H1 (cell line): ENCODE results near the gene PAQR8. TPM values are rescaled to one million over a fixed set of nuclear protein-coding genes. Genes with fewer than 3 reads are reported as not detected.
A peak's percentile ranks its signal among the peaks of the same experiment; 100 is the strongest.

ENCODE experiments used
- CTCF ChIA-PET: fragments of 300-600 bp; sonication (Branson Sonifier 250); formaldehyde crosslinking; loops from one replicate; lab custom pipeline; 2021; ENCODE audit not compliant: partially characterized antibody; lab: Charles Lee
- POLR2A ChIA-PET: fragments of 300-600 bp; sonication (Branson Sonifier 250); formaldehyde crosslinking; loops from one replicate; lab custom pipeline; 2021; ENCODE audit warnings: inconsistent platforms; ENCODE audit not compliant: partially characterized antibody; lab: Charles Lee
- DNase-seq, 2 experiments: peaks; one replicate each; pipeline versions ENCODE4 v3.0.0 to v3.0.0-alpha.2; 2010 to 2022; ENCODE audit warnings: low spot score in 2 of 2, low read depth in 1 of 2, mixed read lengths in 1 of 2
- FAIRE-seq: peaks from 2 replicates; lab custom pipeline; 2011; peaks lifted over from hg19 to GRCh38; lab: Jason Lieb, UNC
- H2AFZ ChIP-seq: 2 replicates; pipeline ENCODE4 v1.8.1; 2012; ENCODE audit warnings: low read length, inconsistent platforms
- H2AK5ac ChIP-seq: 2 replicates; pipeline ENCODE4 v1.6.1; 2013; ENCODE audit warnings: low read depth, low read length
- H2BK120ac ChIP-seq: replicated peaks from 2 replicates; pipeline ENCODE3; 2013; ENCODE audit warnings: low read depth, low read length, inconsistent platforms
- H2BK12ac ChIP-seq: 2 replicates; pipeline ENCODE4 v1.6.1; 2013; ENCODE audit warnings: low read depth, low read length
- H2BK15ac ChIP-seq: 2 replicates; pipeline ENCODE4 v1.6.1; 2013; ENCODE audit warnings: low read length
- H2BK20ac ChIP-seq: 2 replicates; pipeline ENCODE4 v1.6.1; 2013; ENCODE audit warnings: low read length
- H2BK5ac ChIP-seq: 2 replicates; pipeline ENCODE4 v1.6.1; 2013; ENCODE audit warnings: low read depth, low read length
- H3K14ac ChIP-seq: 2 replicates; pipeline ENCODE4 v1.6.1; 2013; ENCODE audit warnings: inconsistent platforms; ENCODE audit not compliant: insufficient read length
- H3K18ac ChIP-seq: 2 replicates; pipeline ENCODE4 v1.6.1; 2013; ENCODE audit warnings: low read length; ENCODE audit errors: extremely low read depth
- H3K23ac ChIP-seq: 2 replicates; pipeline ENCODE4 v1.6.1; 2013; ENCODE audit warnings: inconsistent platforms; ENCODE audit not compliant: insufficient read length
- H3K23me2 ChIP-seq: 2 replicates; pipeline ENCODE4 v1.6.1; 2013; ENCODE audit warnings: low read depth, low read length
- H3K27ac ChIP-seq: 2 replicates; pipeline ENCODE4 v1.6.1; 2011; ENCODE audit warnings: low read depth, low read length, inconsistent platforms
- H3K27me3 ChIP-seq, 4 experiments: replicated peaks in 1 of 4; 1 replicate in 1 of 4; 2 replicates in 3 of 4; pipeline versions ENCODE4 v1.6.1 to v1.8.1; 2011 to 2013; ENCODE audit warnings: low read length in 3 of 4, mild to moderate bottlenecking in 3 of 4, inconsistent platforms in 2 of 4, mixed read lengths in 2 of 4, moderate library complexity in 1 of 4; ENCODE audit not compliant: control insufficient read depth in 3 of 4, insufficient read depth in 3 of 4; ENCODE audit errors: extremely low read depth in 1 of 4
- H3K36me3 ChIP-seq, 4 experiments: 2 replicates each; pipeline versions ENCODE4 v1.6.1 to v1.8.1; 2011 to 2013; ENCODE audit warnings: mild to moderate bottlenecking in 4 of 4, low read length in 3 of 4, moderate library complexity in 2 of 4, control low read depth in 1 of 4, inconsistent platforms in 1 of 4; ENCODE audit not compliant: insufficient read depth in 4 of 4, control insufficient read depth in 2 of 4
- H3K4ac ChIP-seq: replicated peaks from 2 replicates; pipeline ENCODE3; 2013; ENCODE audit warnings: low read length, low read depth, mixed read lengths, inconsistent platforms; ENCODE audit not compliant: insufficient read length
- H3K4me1 ChIP-seq, 4 experiments: replicated peaks in 1 of 4; 1 replicate in 1 of 4; 2 replicates in 3 of 4; pipeline versions ENCODE4 v1.6.1 to v1.8.1; 2011 to 2013; ENCODE audit warnings: low read length in 3 of 4, inconsistent platforms in 2 of 4, mixed read lengths in 1 of 4; ENCODE audit not compliant: insufficient read depth in 4 of 4, control insufficient read depth in 3 of 4
- H3K4me2 ChIP-seq, 2 experiments: 2 replicates each; pipeline versions ENCODE4 v1.6.1 to v1.8.1; 2011 to 2013; ENCODE audit warnings: low read depth in 2 of 2, low read length in 2 of 2, control low read depth in 1 of 2, inconsistent platforms in 1 of 2, mild to moderate bottlenecking in 1 of 2; ENCODE audit not compliant: insufficient read depth in 1 of 2
- H3K4me3 ChIP-seq, 4 experiments: fragments of 200-600, 300-600 bp in 1 of 4; sonication (generic), shearing (Covaris generic), sonication (Bioruptor Twin) in 1 of 4; 2 replicates each; pipeline versions ENCODE4 v1.5.1 to v1.8.1; 2011 to 2016; ENCODE audit warnings: low read length in 4 of 4, low read depth in 3 of 4, control low read depth in 2 of 4, inconsistent platforms in 2 of 4, mild to moderate bottlenecking in 2 of 4, mixed read lengths in 1 of 4, moderate library complexity in 1 of 4; ENCODE audit not compliant: insufficient read depth in 2 of 4; ENCODE audit errors: extremely low read depth in 1 of 4
- H3K56ac ChIP-seq: replicated peaks from 2 replicates; pipeline ENCODE3; 2013; ENCODE audit warnings: low read depth, mild to moderate bottlenecking, mixed read lengths, low read length, inconsistent platforms; ENCODE audit not compliant: insufficient read length
- H3K79me1 ChIP-seq: 2 replicates; pipeline ENCODE4 v1.6.1; 2013; ENCODE audit warnings: low read depth, low read length, control low read depth
- H3K79me2 ChIP-seq, 2 experiments: 2 replicates each; pipeline versions ENCODE4 v1.6.1 to v1.8.1; 2012 to 2013; ENCODE audit warnings: low read length in 2 of 2, mild to moderate bottlenecking in 2 of 2, inconsistent platforms in 1 of 2; ENCODE audit not compliant: insufficient read depth in 2 of 2, control insufficient read depth in 1 of 2
- H3K9ac ChIP-seq, 4 experiments: replicated peaks in 1 of 4; 1 replicate in 1 of 4; 2 replicates in 3 of 4; pipeline versions ENCODE4 v1.6.1 to v1.8.1; 2011 to 2013; ENCODE audit warnings: low read depth in 3 of 4, low read length in 3 of 4, control low read depth in 2 of 4, mild to moderate bottlenecking in 2 of 4, moderate library complexity in 2 of 4, inconsistent platforms in 1 of 4; ENCODE audit errors: extremely low read depth in 1 of 4
- H3K9me3 ChIP-seq, 2 experiments: 2 replicates each; pipeline versions ENCODE4 v1.6.1 to v1.8.1; 2012 to 2013; ENCODE audit warnings: mild to moderate bottlenecking in 2 of 2, moderate library complexity in 2 of 2, control low read depth in 1 of 2, inconsistent platforms in 1 of 2, low read depth in 1 of 2, low read length in 1 of 2, mixed read lengths in 1 of 2; ENCODE audit not compliant: insufficient read depth in 2 of 2
- H4K20me1 ChIP-seq, 2 experiments: replicated peaks in 1 of 2; 2 replicates each; pipeline versions ENCODE3 to v1.8.1; 2011 to 2013; ENCODE audit warnings: inconsistent platforms in 2 of 2, low read length in 2 of 2, mild to moderate bottlenecking in 1 of 2; ENCODE audit not compliant: insufficient read depth in 2 of 2, control insufficient read depth in 1 of 2
- H4K5ac ChIP-seq: 2 replicates; pipeline ENCODE4 v1.6.1; 2013; ENCODE audit warnings: low read length, low read depth, mixed read lengths, inconsistent platforms; ENCODE audit not compliant: insufficient read length
- H4K8ac ChIP-seq: 2 replicates; pipeline ENCODE4 v1.8.0; 2013; ENCODE audit warnings: mild to moderate bottlenecking, moderate library complexity, low read length, inconsistent platforms; ENCODE audit not compliant: insufficient read depth; ENCODE audit errors: extremely low read depth
- H4K91ac ChIP-seq: replicated peaks from 2 replicates; pipeline ENCODE3; 2013; ENCODE audit warnings: low read length, mixed read lengths, inconsistent platforms; ENCODE audit not compliant: insufficient read length
- KDM5A ChIP-seq: fragments of 200-600 bp; IDR thresholded peaks from 2 replicates; pipeline ENCODE4 v1.7.1; 2012; ENCODE audit warnings: mild to moderate bottlenecking, low read length, inconsistent platforms, mixed read lengths
- RAD21 ChIP-seq, 2 experiments: IDR thresholded peaks in 1 of 2; conservative IDR thresholded peaks in 1 of 2; 2 replicates each; pipeline ENCODE4 v1.6.1; 2011; ENCODE audit warnings: low read depth in 2 of 2, low read length in 2 of 2, improper control_type of control experiment in 1 of 2, inconsistent platforms in 1 of 2, mild to moderate bottlenecking in 1 of 2, moderate library complexity in 1 of 2
- RBBP5 ChIP-seq: IDR thresholded peaks from 2 replicates; pipeline ENCODE4 v1.7.1; 2012; ENCODE audit warnings: low read depth, mild to moderate bottlenecking, inconsistent platforms, low read length, moderate library complexity, borderline replicate concordance
- SIX5 ChIP-seq: IDR thresholded peaks from 2 replicates; pipeline ENCODE4 v1.6.1; 2011; ENCODE audit warnings: mild to moderate bottlenecking, low read depth, low read length
- SRF ChIP-seq: IDR thresholded peaks from 2 replicates; pipeline ENCODE4 v1.6.1; 2011; ENCODE audit warnings: mild to moderate bottlenecking, low read depth, low read length, moderate library complexity
- ZNF274 ChIP-seq: IDR thresholded peaks from 2 replicates; pipeline ENCODE4 v1.7.0; 2012; ENCODE audit warnings: low read length, borderline replicate concordance; ENCODE audit errors: extremely low read depth
- WGBS, 2 experiments: shearing (Covaris generic) in 1 of 2; methylation state at CpG; one replicate each; pipeline versions ENCODE4 v1.1.6 to v1.1.7; 2013 to 2015; ENCODE audit warnings: low lambda C conversion rate in 2 of 2, mixed read lengths in 2 of 2, inconsistent platforms in 1 of 2, low coverage in 1 of 2, missing lambda C conversion rate in 1 of 2; ENCODE audit not compliant: insufficient replicate concordance in 2 of 2, insufficient coverage in 1 of 2, insufficient read length in 1 of 2; ENCODE audit errors: extremely low coverage in 1 of 2, missing lambda C conversion rate in 1 of 2; 5-methylcytosine and 5-hydroxymethylcytosine counted together
- polyA plus RNA-seq, 7 experiments: library from polyadenylated mRNA; depleted of rRNA in 3 of 7; stranded (reverse) in 5 of 7; unstranded in 2 of 7; fragments of >200 nt in 5 of 7; fragments of 200-250 nt in 2 of 7; gene quantifications; 1 replicate in 5 of 7; 2 replicates in 1 of 7; 4 replicates in 1 of 7; pipeline versions ENCODE4 v1.2.1 to v1.2.3, GENCODE V29; 2011 to 2013; ENCODE audit warnings: missing spikeins in 2 of 7, mixed read lengths in 2 of 7
- total RNA-seq: library from RNA; stranded (reverse); fragmentation: NEBNext Ultra II Directional; extraction: Animal tissue kit (Norgen Biotek cat#: 25700); gene quantifications from 2 replicates; pipeline ENCODE4 v1.2.1, GENCODE V29; 2021

Gene PAQR8
- total and polyA plus RNA-seq, 2 of the 8 experiments (the other 6 are each of a cell fraction or from before 2014, with no cell fraction given): 7.6 to 9.6 TPM

GRCh38 chr6:52400313-52401041, 38.5 kb downstream of the PAQR8 start:
- no peak for DNase-seq
- no peak overlapping the region for H2AK5ac ChIP-seq
- H2BK15ac ChIP-seq: no peak overlapping the region
- peaks cover 0 to 6% (median 0%) of the 10 kb centered on the region in 4 experiments; a peak in 2 of 8 replicates for H3K36me3 ChIP-seq
- no peak overlapping the region for H4K8ac ChIP-seq
- no peak overlapping the region for H4K5ac ChIP-seq
- no peak for FAIRE-seq
- no peak overlapping the region for H2BK120ac ChIP-seq
- H2BK12ac ChIP-seq: peak overlapping the region; percentile 21; the same call in 1 of the 2 replicates
- no peak overlapping the region for H3K23ac ChIP-seq
- H3K4me1 ChIP-seq: peaks cover 0 to 4% (median 3%) of the 10 kb centered on the region in 4 experiments; a peak in 3 of 7 replicates
- TF ChIP-seq RAD21 (IDR thresholded peaks at IDR 0.05 in 1 of 2, conservative IDR thresholded peaks at IDR 0.05 in 1 of 2; ENCODE audit: low read depth in 2 of 2, low read length in 2 of 2) (no peak), SIX5 (no peak), SRF (no peak), RBBP5 (no peak), KDM5A (no peak), ZNF274 (no peak)
- no peaks in the 10 kb centered on the region for H3K9me3 ChIP-seq
- no peak overlapping the region for H4K91ac ChIP-seq
- no peak overlapping the region for H3K4ac ChIP-seq
- H3K18ac ChIP-seq: no peak overlapping the region
- no peak overlapping the region for H3K4me3 ChIP-seq
- no peak overlapping the region for H2BK20ac ChIP-seq
- CTCF ChIA-PET: interaction anchor here (0.6 to 11.2 kb wide), 35 partner anchors 9 to 270 kb away, joined by 3 to 175 read pairs (median 4); partner anchors contain the start of genes MCM3, PAQR8 and TMEM14A
- H3K79me1 ChIP-seq: no peaks in the 10 kb centered on the region
- H3K4me2 ChIP-seq: no peak overlapping the region
- no peak overlapping the region for H2BK5ac ChIP-seq
- no peak overlapping the region for H3K56ac ChIP-seq
- 92% methylated on average over 2 of the region's 2 CpGs; no CpG with 5 or more reads in 1 of the 2 experiments for WGBS, 2 experiments
- H3K27me3 ChIP-seq: no peaks in the 10 kb centered on the region
- H3K23me2 ChIP-seq: no peaks in the 10 kb centered on the region
- H4K20me1 ChIP-seq: no peaks in the 10 kb centered on the region
- no peaks in the 10 kb centered on the region for H3K79me2 ChIP-seq
- no peak overlapping the region for H3K27ac ChIP-seq
- POLR2A ChIA-PET: interaction anchor here (1.4 to 9.5 kb wide), 3 partner anchors 116 to 264 kb away, joined by 4 to 75 read pairs (median 6); partner anchors contain the start of gene MCM3
- no peak overlapping the region for H3K14ac ChIP-seq
- H2AFZ ChIP-seq: no peak overlapping the region
- no peak overlapping the region for H3K9ac ChIP-seq
